A673 (cell line): ENCODE measurements around the gene ZC3H12D.

Experiments
- EZH2 ChIP-seq: fragments of 200-600 bp; sonication (generic); IDR thresholded peaks from 2 replicates; pipeline ENCODE4 v1.6.1; 2017; ENCODE audit warnings: borderline replicate concordance, low read depth, mild to moderate bottlenecking, mixed read lengths, antibody characterized with exemption, low read length; ENCODE audit not compliant: poor library complexity, severe bottlenecking
- TF ChIP-seq, protein P1 (sequence below): fragments of 300-800, 200-600 bp; sonication (generic); conservative IDR thresholded peaks from 2 replicates; pipeline ENCODE4 v1.5.1; 2017; ENCODE audit warnings: low read depth, mild to moderate bottlenecking, antibody characterized with exemption, low read length, moderate library complexity, mixed read lengths

DNA sequence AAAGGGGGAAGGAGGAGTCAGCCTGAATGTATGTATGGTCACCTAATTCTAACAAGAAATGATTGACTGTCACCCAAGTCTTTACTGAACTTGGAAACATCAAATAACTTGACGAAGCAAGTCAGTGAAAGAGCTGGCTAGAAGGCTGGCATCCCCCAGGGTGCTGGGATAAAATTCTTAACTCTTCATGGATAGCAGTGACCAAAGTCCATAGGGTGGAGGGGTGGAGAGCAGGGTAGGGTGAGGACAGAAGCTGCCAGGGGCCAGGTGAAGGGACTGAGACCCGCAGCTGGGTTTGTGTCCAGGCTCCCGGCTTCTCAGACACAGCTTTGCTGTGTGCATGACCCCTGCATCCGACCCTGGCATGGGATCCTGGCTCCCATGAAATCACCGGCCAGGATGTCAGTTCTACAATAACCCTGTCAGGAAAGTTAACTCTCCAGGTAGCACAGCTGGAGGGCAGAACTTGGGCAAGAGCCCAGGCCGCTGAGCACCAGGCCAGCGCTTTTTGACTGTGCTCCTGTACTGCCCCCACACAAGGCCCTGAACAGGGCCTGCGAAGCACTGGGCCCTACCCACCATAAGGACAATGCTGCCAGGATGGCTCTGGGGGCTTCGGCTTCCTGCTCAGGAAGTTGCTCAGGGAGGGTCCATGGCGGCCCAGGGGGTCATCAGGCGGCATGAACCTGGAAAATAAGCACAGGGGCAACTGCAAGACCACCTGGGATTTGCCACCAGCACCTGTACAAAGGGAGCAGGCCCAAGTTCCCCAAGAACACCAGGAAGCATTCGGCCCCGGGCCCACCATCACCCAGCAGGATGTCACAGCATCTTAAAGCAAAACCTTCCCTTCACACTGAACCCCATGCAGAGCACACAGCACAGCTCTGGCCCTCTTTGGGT, 32.5 kb downstream of the ZC3H12D start:
- TF ChIP-seq, protein P1, sequence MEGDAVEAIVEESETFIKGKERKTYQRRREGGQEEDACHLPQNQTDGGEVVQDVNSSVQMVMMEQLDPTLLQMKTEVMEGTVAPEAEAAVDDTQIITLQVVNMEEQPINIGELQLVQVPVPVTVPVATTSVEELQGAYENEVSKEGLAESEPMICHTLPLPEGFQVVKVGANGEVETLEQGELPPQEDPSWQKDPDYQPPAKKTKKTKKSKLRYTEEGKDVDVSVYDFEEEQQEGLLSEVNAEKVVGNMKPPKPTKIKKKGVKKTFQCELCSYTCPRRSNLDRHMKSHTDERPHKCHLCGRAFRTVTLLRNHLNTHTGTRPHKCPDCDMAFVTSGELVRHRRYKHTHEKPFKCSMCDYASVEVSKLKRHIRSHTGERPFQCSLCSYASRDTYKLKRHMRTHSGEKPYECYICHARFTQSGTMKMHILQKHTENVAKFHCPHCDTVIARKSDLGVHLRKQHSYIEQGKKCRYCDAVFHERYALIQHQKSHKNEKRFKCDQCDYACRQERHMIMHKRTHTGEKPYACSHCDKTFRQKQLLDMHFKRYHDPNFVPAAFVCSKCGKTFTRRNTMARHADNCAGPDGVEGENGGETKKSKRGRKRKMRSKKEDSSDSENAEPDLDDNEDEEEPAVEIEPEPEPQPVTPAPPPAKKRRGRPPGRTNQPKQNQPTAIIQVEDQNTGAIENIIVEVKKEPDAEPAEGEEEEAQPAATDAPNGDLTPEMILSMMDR = no peak
- no peak for TF ChIP-seq EZH2
